GM12875 (cell line): ENCODE data around the gene IGHMBP2.
"Not testable (repeated sequence)": the region's sequence is repeated elsewhere in the genome, so short reads cannot be mapped to it uniquely, and the experiment has no call there.

ENCODE experiments used
- H3K4me3 ChIP-seq: one replicate; pipeline ENCODE4 v1.5.1; 2011; ENCODE audit warnings: low read depth, low read length, control low read depth
- TF ChIP-seq, protein P1 (sequence below): IDR thresholded peaks from 2 replicates; pipeline ENCODE4 v1.5.1; 2011; ENCODE audit warnings: low read depth, mild to moderate bottlenecking, control low read depth, inconsistent platforms, low read length, moderate library complexity, borderline replicate concordance; ENCODE audit not compliant: insufficient read depth

Gene IGHMBP2

DNA sequence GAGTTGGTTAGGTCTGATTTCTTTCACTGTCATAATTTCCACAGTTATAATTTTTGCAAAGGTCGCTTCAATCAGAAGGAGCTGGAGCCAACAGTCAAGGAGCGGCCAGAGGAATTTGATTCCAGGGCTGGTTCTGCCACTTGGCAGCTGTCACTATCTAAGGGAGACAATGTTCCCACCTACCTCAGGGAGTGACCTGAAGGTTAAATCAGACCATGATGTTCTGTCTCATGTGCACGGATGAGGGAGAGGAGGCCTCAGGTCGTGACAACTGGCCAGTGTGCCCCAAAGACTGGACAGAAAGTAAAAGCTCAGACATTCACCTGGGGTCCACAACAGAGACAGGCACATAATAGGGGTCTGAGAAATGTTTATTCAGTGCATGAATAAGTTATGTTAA, 69.5 kb downstream of the IGHMBP2 start:
- H3K4me3 ChIP-seq, result no peak overlapping the region
- TF ChIP-seq, protein P1, sequence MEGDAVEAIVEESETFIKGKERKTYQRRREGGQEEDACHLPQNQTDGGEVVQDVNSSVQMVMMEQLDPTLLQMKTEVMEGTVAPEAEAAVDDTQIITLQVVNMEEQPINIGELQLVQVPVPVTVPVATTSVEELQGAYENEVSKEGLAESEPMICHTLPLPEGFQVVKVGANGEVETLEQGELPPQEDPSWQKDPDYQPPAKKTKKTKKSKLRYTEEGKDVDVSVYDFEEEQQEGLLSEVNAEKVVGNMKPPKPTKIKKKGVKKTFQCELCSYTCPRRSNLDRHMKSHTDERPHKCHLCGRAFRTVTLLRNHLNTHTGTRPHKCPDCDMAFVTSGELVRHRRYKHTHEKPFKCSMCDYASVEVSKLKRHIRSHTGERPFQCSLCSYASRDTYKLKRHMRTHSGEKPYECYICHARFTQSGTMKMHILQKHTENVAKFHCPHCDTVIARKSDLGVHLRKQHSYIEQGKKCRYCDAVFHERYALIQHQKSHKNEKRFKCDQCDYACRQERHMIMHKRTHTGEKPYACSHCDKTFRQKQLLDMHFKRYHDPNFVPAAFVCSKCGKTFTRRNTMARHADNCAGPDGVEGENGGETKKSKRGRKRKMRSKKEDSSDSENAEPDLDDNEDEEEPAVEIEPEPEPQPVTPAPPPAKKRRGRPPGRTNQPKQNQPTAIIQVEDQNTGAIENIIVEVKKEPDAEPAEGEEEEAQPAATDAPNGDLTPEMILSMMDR, result no peak

- H3K4me3 ChIP-seq, result not testable (repeated sequence)
Observed at GRCh38 chr11:68973706-68974105, 70.0 kb downstream of the IGHMBP2 start.

DNA sequence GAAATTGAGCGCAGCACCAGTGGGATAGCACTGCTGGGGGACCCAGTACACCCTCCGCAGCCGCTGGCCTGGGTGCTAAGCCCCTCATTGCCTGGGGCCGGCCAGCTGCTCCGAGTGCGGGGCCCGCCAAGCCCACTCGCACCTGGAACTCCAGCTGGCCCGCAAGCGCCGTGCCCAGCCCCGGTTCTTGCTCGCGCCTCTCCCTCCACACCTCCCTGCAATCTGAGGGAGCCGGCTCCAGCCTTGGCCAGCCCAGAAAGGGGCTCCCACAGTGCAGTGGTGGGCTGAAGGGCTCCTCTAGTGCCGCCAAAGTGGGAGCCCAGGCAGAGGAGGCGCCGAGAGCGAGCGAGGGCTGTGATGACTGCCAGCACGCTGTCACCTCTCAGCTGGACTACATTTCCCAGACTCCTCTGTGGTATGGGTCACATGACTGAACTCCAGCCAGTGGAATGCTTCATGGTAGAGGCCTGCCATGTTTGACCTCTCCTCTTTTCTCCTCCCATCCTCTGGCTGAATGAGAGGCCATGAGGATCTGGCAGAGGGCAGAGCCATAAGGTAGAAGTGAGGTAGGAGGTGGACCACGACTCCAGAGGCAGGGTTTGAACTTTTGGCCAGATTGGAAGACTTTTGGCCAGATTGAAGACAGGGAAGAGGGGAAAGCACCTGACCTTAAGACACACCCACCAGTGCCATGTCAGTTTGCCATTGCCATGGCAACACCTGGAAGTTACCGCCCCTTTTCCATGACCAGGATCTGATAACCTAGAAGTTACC, 70.9 kb downstream of the IGHMBP2 start:
- H3K4me3 ChIP-seq, result no peak overlapping the region
- TF ChIP-seq, protein P1, result no peak

- TF ChIP-seq, protein P1, result no peak
- H3K4me3 ChIP-seq, result no peak overlapping the region
Observed at GRCh38 chr11:68976095-68976494, 72.4 kb downstream of the IGHMBP2 start.

GRCh38 chr11:68976563-68976962, 72.9 kb downstream of the IGHMBP2 start:
- H3K4me3 ChIP-seq, result no peak overlapping the region
- TF ChIP-seq, protein P1, result no peak

GRCh38 chr11:68977781-68978625, 74.3 kb downstream of the IGHMBP2 start:
- TF ChIP-seq, protein P1, result no peak
- no peak overlapping the region for H3K4me3 ChIP-seq

DNA sequence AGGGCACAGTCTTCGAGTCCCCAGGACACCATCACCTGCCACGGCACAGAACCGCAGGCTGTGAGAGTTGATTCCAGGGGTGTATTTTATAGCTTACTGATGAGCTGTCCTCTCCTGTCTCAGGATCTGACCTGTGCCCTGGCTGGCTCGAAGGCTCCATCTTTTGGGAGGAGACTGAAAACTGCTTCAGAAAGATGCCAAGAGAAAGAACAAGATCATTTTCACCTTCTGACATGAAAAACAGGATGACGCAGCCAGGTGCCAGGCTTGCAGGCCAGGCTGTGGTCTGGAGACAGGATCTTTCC, 74.9 kb downstream of the IGHMBP2 start:
- H3K4me3 ChIP-seq, result no peak overlapping the region
- TF ChIP-seq, protein P1, result no peak
